NCI-H1694 treated with DMSO at 0.1 percent for 48 hours (cell line): ENCODE results near the gene CATSPER1.

Source experiments
- DNase-seq: peaks from one replicate; lab custom pipeline; 2025; lab: John Stamatoyannopoulos, UW

The CATSPER1 gene

DNA sequence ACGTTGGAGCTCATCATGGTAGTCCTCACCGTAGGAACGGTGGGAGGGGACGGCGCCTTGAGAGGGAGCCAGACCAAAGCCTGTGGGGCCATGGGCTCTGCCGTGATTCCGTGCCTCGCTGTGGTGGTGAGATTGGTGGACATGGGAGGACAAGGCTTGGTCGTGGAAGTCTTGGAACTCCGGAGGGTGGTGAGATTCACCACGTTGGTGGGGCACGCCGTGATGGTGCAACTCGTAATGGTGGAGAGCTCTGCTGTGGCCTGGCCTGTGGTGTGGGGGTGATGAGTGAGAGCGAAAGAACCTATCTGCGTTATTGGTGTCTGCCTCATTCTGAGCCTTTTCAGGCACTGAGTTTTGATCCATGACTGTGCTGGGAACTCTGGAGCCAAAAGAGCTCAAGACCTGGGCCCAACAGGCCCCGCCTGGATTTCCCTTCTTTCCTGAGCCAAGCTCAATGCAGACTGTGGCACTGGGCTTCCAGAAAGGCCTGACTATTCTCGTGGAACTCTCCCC is at the start of gene CATSPER1:
CATSPER1 (minus strand) TSS at position 463 of the 513 bp plus-strand sequence; CDS start at position 363, 100 bp downstream.
- DNase-seq: no peak

DNA sequence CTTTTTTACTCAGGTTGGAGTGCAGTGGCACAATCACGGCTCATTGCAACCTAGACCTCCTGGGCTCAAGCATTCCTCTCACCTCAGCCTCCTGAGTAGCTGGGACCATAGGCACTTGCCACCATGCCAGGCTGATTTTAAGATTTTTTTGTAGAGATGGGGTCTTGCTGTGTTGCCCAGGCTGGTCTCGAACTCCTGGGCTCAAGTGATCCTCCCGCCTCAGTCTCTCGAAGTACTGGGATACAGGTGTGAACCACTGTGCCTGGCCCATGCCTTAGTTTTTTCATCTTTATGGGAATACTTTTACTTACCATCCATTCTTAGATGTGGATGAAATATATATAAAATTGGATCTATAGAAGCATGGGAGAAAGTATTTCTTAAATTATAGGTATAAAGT is 49.0 kb upstream of the CATSPER1 start:
- no peak for DNase-seq

DNA sequence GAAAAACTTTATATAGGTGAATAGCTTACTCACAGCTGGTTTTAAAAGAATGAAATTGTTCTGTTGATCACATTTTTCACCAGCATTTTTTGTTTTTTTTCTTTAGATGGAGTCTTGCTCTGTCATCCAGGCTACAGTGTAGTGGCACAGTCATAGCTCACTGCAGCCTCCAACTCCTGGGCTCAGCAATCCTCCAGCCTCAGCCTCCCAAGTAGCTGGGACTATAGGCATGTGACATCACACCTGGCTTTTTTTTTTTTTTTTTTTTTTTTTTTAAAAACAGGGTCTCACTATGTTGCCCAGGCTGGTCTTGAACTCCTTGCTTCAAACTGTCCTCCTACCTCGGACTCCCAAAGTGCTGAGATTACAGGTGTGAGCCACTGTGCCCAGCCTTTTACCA is 47.4 kb upstream of the CATSPER1 start:
- no peak for DNase-seq

DNA sequence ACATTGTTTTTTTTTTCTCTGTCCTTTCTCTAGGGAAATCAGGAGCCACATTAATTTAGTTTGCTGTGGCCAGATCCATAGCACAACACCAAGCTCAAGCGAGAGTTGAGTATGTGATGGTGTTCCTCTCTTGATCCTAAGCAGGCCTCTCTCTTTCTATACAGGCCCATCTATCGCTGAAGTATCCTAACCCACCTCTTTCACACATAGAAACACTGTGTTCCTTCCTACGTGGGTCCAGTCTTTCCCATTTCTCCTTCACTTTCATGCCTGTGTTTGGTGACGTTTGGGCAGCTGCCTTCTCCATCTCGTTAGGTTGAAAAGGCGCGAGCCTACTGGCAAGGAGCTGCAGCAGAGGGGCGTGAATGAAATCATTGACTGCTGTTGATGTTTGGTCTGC is 46.2 kb upstream of the CATSPER1 start:
- DNase-seq: no peak

DNA sequence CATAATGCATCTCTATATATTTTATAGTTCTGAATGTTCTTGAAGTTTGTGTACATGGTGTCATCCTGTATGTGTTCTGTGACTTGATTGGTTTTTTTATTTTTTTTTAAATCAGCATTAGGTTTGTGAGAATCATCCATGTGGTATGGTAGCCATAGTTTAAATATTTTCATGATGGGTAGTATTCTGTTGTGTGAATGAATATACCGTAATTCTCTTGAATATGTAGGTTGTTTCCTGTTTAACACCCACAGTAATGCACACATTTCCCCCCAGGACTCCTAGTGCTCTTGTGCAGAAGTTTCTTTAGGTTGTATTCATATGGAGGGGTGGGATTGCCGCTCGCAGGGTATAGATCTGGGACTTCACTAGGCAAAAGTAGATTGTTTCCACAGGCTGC is 45.8 kb upstream of the CATSPER1 start:
- DNase-seq: no peak

DNA sequence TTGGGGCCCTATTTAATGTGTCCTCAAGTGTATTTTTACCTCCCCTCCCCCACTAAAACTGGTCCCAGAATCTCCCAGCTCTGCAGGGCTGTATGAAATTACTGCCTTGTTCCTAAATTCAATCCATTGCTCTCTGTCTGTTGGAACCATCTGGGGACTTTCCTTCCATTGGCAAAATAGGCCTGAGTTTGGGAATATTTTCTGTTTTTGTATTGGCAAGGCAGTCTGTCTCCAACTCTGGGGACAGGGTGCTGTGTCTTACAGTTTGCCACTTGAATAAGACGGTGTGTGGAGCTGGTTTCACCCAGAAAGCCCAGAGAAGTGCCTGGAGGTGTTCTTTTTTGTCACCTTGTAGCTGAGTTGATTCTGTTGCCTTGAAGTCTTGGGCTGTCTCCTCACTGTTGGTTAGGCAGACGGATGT is 45.1 kb upstream of the CATSPER1 start:
- DNase-seq: no peak

DNA sequence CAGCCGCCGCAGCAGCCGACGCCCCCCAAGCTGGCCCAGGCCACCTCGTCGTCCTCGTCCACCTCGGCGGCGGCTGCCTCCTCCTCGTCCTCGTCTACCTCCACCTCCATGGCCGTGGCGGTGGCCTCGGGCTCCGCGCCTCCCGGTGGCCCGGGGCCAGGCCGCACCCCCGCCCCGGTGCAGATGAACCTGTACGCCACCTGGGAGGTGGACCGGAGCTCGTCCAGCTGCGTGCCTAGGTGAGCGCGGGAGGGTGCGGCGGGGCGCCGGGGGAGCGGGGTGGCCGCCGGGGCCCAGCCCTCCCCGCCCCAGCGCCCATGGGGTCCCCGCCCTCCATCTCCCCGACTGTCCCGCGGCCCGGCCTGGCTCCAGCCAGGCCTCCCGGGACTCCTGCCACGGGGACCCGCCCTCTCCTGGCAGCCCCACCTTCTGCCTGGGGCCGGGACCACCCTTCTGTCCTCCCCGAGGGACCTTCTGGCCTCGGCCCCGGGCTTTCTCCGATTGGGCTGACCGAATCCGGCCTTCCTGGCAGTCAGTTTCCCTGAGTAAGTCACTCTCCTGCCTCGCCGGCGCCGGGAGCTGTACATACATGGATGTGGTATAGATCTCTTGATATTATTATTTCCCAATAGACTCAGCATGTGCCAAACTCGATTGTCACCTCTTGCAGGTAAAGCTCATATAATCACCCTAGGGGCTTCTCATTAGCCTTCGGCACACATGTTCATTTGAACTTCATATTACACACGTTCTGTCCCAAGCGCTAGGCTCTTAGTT is 44.5 kb upstream of the CATSPER1 start:
- no peak for DNase-seq

DNA sequence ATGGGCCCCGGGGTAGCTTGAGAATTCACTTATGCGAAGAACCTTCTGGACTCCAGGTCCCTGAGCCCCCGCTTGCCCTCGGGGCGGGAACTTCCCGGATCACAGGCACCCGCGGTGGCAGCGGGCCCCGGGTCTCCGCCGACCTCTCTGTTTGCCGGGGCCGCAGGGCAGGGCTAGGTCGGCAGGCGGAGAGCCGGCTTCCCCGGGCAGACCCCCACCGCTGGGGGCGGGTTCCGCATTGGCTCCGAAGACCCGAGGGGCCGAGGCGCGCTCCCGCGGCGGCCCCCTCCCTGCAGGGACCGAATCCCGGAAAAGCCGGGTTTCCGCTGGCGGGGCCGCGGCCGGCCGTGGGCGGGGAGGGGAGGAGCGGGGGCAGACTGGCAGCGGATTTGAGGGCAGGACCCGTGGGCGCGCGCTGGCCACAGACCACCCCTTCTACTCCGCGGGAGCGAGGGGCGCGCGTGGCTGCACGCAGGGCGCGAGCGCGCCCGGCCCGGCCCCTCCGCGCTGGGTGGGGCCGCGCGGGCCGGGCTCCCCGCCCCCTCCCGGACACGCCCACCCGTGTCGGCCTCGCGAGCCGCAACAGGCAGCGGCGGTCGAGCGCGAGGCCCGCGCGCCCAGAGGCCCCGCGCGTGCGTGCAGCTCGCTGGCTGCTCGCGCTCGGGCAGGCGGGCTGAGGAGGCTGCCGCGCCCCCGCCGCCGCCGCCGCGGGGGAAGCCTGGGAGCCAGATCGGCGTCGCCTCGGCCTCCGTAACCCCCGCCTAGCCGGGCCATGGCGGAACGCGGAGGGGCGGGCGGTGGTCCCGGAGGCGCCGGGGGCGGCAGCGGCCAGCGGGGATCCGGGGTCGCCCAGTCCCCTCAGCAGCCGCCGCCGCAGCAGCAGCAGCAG is 43.7 kb upstream of the CATSPER1 start, which contains the start of gene PACS1:
PACS1 (plus strand) TSS at position 558 of the 889 bp plus-strand sequence; CDS start at position 773, 215 bp downstream.
- DNase-seq: no peak

DNA sequence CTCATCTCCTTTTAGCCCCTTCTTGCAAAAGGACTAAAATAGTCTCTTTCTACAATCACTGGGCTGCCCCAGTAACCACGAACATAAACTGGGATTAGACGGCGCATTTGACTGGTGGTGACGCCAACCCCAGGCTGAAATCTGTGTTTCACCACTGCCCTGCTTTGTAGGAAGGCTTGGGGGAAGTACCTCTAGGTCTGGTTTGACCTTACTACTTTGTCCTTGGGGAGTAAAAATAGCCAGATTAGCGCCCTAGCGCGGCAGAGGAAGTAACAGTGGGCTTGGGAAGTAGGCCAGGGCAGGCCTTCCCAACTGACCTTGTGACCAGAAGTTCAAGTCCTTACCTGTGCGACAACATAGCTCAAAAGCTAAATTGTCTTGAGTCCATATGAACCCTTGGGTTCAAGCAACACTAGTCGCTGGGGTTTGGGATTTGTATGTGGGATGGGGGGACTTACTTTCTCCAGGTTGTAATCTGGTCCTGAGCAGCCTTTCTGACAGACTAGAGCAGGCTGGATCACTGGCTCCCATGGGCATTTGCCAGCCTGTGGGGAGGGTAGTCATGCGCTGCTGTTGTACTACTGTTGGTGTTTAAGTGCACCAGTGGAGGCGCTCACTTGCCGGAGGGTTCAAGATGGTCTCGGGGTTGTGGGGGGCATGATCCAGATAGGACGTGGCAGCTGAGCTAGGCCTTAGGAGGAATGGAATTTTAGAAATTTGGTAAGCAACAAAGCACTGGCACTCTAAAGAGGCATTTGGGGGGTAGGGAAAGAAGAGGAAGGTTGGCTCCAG is 42.8 kb upstream of the CATSPER1 start:
- DNase-seq: peak; percentile 33

DNA sequence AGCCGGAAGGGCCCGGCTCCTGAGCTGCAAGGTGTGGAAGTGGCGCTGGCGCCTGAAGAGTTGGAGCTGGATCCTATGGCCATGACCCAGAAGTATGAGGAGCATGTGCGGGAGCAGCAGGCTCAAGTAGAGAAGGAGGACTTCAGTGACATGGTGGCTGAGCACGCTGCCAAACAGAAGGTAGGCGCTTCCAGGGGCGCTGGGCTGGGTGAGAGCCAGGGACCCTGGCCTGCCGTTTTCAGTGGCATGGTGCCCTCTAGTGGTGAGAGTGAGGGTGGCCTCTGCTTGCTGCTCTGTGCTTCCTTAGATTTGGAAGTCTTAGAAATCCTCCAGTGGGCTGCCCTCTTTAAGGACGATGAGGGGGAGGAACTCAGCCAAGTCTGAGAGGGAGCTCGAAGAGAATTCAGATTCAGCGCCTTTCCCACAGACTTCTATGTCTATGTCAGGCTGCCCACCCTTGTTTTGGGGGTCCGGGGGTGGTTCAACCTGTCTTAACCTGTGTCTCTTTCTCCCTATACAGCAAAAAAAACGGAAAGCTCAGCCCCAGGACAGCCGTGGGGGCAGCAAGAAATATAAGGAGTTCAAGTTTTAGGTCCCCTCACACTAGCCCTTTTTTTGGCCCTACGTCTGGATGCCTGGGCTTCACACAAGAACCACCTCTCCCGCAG is 42.0 kb upstream of the CATSPER1 start:
- DNase-seq: peak; percentile 58

DNA sequence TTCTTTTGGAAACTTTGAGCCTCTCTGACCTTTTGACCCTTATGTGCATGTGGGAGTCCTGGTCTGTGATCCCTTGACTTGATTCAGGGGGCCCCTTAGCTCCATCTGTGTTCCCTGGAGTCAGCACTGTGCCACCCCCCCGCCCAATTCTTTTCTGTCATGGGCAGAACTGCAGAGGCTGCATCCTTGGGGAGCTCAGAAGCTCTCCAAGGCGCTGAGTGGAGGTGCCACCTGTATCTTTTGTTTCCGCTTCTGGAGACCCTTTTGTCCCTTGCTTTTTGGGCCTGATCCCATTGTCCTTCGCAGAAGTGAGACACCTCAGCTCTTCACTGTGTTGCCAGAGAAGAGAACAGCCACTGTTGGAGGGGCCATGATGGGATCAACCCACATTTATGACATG is 41.4 kb upstream of the CATSPER1 start:
- no peak for DNase-seq

DNA sequence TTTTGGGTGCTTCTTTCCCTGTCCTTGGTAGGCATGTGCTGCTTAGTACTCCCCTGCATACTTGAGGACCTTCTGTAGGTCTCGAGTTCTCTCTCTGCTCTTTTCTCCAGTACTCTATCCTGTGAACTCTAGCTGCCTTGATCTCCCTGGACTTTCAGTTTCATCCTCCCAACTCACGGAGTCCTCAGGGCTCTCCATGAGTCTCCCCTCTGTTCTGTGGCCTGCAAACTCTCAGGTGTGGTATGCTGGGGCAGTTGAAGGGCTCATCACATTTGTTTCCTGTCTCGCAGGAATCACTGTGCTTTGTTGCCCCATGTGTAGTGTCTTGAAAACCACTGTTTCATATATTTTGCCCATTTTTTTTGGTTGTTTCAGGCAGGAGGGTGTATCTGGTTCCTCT is 40.5 kb upstream of the CATSPER1 start:
- DNase-seq: no peak

DNA sequence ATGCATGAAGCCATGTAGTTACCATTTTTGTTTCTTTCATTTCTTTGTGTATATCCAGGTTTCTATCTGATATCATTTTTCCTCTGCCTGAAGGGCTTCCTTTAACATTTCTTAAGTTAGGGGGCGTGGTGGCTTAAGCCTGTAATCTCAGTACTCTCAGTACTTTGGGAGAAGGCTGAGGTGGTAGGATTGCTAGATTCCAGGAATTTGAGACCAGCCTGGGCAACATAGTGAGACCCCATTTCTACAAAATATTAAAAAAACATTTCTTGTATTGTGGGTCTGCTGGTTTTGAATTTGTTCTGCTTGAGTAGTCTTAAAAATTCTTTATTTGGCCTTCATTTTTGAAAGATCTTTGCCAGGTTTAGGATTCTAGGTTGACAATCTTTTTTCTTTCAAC is 38.3 kb upstream of the CATSPER1 start:
- DNase-seq: no peak

DNA sequence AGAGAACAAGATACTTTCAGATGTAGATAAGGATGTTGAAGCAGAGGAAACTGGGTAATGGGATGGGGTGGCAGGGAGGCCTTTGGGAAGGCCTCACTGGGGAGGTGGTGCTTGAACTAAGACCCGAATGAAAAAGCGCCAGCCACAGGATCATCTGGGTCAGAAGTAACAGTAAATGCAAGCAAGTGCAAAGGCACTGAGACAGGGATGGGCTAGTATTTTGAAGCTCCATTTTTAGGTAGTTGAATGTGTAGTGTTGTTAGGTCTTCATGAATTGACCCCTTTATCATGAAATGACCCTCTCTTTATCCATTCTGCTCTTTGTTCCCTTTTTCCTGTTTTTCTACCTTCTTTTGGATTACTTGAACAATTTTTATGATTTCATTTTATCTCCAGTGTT is 37.6 kb upstream of the CATSPER1 start:
- DNase-seq: no peak

DNA sequence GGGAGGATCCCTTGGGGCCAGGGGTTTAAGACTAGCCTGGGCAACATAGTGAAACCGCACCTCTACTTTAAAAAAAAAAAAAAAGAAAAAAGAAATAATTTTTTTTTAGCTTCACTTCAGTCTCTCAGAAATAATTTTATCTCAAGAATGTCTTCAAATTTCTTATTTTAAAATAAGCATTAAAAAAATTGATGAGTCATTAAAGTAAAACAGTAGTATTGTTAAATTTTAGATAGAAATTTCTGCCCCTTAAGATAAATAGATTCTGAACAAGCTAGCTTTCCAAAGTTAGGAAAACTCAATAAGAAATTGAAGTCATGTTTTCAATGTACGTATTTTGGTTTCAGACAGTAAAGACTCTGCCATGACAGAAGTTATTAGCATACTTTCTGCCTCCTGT is 36.1 kb upstream of the CATSPER1 start:
- DNase-seq: no peak

DNA sequence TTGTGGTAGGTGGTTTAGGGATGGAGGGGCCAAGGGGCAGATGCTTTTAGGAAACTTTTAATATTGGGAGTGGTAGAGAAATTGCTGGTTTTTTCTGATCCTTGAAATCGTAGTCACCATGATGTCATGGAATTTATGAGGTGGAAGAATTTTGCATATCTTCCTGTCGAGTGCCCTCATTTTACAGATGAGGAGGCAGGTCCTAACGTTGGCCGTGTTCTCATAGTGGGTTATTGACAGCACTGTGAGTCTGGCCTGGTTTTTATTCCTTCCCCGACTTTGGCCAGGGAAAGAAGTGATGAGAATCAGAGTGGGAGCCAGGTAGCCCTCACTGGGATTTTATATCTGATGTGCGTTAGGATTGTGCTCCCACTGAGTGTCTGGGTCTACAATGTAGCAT is 35.0 kb upstream of the CATSPER1 start:
- DNase-seq: no peak

DNA sequence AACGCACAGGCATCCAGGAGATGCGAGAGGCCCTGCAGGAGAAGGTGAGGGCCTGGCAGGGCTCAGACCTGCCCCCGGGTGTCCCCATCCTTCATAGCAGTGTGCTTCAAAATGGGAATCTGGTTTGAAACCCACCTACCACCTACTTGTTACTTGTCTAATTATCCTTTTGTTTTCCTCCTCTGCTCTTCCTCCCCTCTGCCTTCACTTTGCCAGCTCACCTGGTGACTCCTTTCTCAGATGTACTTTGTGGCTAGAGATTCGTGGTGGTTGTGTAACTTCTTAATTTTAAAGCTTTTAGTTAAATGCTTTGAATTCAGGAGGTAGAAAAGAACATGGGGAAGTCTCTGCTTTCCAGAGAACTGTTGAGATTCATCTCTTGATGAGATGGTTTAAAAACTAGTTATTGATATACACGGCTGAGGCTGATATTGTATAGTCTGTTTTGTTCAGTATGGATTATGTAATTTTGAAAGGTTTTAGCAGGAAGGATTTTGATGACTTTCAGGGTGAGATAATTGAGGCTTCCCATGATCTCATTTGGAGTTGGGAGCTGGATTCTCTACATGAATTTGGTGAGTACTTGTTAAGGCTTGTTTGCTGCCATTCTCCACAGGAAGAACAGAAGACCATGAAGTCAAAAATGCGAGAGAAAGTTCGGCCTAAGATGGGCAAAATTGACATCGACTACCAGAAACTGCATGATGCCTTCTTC is 33.8 kb upstream of the CATSPER1 start:
- DNase-seq: no peak

DNA sequence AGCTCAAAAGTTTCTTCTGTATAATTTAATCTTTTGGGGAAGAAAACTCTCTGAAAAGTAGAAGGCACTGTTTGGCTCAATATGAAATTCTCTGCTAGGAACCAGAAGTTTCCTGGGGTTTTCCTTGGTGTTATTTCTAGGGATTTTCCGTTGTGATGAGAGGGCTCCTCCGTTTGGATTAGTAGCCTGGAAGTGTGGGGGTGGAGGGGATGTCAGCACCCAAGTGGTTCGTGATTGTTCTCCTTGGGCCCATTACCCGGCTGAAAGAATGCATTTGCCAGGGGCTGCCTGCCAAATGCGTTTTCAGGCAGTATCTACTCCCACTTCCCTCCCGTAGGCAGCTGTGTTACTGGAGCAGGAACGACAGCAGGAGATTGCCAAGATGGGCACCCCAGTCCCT is 30.2 kb upstream of the CATSPER1 start:
- DNase-seq: no peak

DNA sequence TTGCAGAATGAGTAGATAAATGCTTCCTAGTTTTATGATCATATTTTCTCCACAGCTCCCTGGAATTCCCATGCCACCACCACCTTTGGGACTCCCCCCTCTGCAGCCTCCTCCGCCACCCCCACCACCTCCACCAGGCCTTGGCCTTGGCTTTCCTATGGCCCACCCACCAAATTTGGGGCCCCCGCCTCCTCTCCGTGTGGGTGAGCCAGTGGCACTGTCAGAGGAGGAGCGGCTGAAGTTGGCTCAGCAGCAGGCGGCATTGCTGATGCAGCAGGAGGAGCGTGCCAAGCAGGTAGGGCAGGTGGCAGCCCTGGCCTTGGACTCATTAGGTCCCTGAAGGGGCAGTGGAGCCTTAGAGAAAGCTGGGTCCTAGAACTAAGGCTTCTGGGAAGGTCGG is 28.7 kb upstream of the CATSPER1 start:
- no peak for DNase-seq

DNA sequence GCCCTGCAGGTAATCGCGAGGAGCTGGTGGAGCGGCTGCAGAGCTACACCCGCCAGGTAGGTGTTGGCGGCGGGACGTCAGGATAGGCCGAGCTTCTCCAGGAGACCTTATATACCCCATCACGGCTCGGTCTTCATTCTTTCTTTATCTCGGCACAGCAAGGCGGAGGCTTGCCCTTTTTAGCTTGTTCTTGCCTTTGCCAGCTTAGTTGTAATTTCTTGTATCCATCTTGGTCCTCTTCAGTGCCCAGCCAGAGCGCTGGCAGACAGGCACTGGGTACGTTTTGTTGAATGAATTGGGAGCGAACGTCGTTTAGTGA is 26.3 kb upstream of the CATSPER1 start:
- no peak for DNase-seq
